ENCODE data around the gene NINJ1. TPM values are rescaled to one million over a fixed set of nuclear protein-coding genes. Genes with fewer than 3 reads are reported as not detected.
A peak's percentile ranks its signal among the peaks of the same experiment; 100 is the strongest.

Gene NINJ1
- total RNA-seq, 4 donors from 2014 or later, result 28.5 to 58.5 (median 45.7) TPM

GRCh38 chr9:93083592-93084470 is 50.2 kb downstream of the NINJ1 start:
- Histone ChIP-seq H3K9me3 (no peaks in the 10 kb centered on the region), H3K27ac (no peak overlapping the region), H3K36me3 (no peaks in the 10 kb centered on the region), H3K27me3 (no peaks in the 10 kb centered on the region), H3K4me3 (no peak overlapping the region), H3K4me1 (no peaks in the 10 kb centered on the region)
- no peak for TF ChIP-seq POLR2A (IDR thresholded peaks at IDR 0.05)
- no peak for TF ChIP-seq CTCF (IDR thresholded peaks at IDR 0.05 in 4 of 5, conservative IDR thresholded peaks at IDR 0.05 in 1 of 5)
- no peak for ATAC-seq
- in situ Hi-C loops (cut with MboI; ENCODE audit: low sequenced_read_pairs in 4 of 4), result no loop called here
- peak in 1 of 2 donors; percentile 6 for DNase-seq
- intact Hi-C loops (cut with DNase I; ENCODE audit: low total_unique reads), result no loop called here

GRCh38 chr9:93082841-93083411 is 51.1 kb downstream of the NINJ1 start:
- H3K4me1 ChIP-seq, result no peaks in the 10 kb centered on the region
- H3K9me3 ChIP-seq, result no peaks in the 10 kb centered on the region
- DNase-seq (peak in 1 of 2 donors; percentile 8), ATAC-seq (no peak)
- in situ Hi-C loops (cut with MboI; ENCODE audit: low sequenced_read_pairs in 4 of 4) (no loop called here), intact Hi-C loops (cut with DNase I; ENCODE audit: low total_unique reads) (no loop called here)
- H3K4me3 ChIP-seq, result no peak overlapping the region
- H3K27me3 ChIP-seq, result no peaks in the 10 kb centered on the region
- H3K27ac ChIP-seq, result no peak overlapping the region
- H3K36me3 ChIP-seq, result no peaks in the 10 kb centered on the region
- no peak for TF ChIP-seq CTCF (IDR thresholded peaks at IDR 0.05 in 4 of 5, conservative IDR thresholded peaks at IDR 0.05 in 1 of 5)
- TF ChIP-seq POLR2A (IDR thresholded peaks at IDR 0.05), result no peak

GRCh38 chr9:93081931-93082330 is 52.1 kb downstream of the NINJ1 start:
- Histone ChIP-seq H3K27ac (no peak overlapping the region), H3K27me3 (no peaks in the 10 kb centered on the region), H3K36me3 (no peaks in the 10 kb centered on the region), H3K9me3 (no peaks in the 10 kb centered on the region), H3K4me3 (no peak overlapping the region), H3K4me1 (no peaks in the 10 kb centered on the region)
- DNase-seq, result no peak
- in situ Hi-C loops (cut with MboI; ENCODE audit: low sequenced_read_pairs in 4 of 4), result no loop called here
- TF ChIP-seq CTCF (IDR thresholded peaks at IDR 0.05 in 4 of 5, conservative IDR thresholded peaks at IDR 0.05 in 1 of 5) (no peak), POLR2A (IDR thresholded peaks at IDR 0.05) (no peak)
- no peak for ATAC-seq
- intact Hi-C loops (cut with DNase I; ENCODE audit: low total_unique reads), result no loop called here

GRCh38 chr9:93081081-93081529 is 52.9 kb downstream of the NINJ1 start:
- Histone ChIP-seq H3K27ac (no peak overlapping the region), H3K9me3 (no peaks in the 10 kb centered on the region), H3K4me1 (no peaks in the 10 kb centered on the region), H3K27me3 (no peaks in the 10 kb centered on the region), H3K36me3 (no peaks in the 10 kb centered on the region), H3K4me3 (no peak overlapping the region)
- peak in 1 of 2 donors; percentile 4 for DNase-seq
- intact Hi-C loops (cut with DNase I; ENCODE audit: low total_unique reads), result no loop called here
- in situ Hi-C loops (cut with MboI; ENCODE audit: low sequenced_read_pairs in 4 of 4), result no loop called here
- no peak for ATAC-seq
- TF ChIP-seq CTCF (IDR thresholded peaks at IDR 0.05 in 4 of 5, conservative IDR thresholded peaks at IDR 0.05 in 1 of 5), result no peak
- no peak for TF ChIP-seq POLR2A (IDR thresholded peaks at IDR 0.05)
